ENCODE data around the gene TANC1. TPM values are rescaled to one million over a fixed set of nuclear protein-coding genes. Genes with fewer than 3 reads are reported as not detected.

The TANC1 gene
- total RNA-seq, result 27.1 and 46.6 TPM in 2 replicates

GRCh38 chr2:158968396-158969161 lies at the start of gene TANC1:
Gene TANC1, plus strand, starts transcription at chr2:158968640. Its CDS starts 97,271 bp downstream, at chr2:159065911.

Other genes starting within 250 kb of the TANC1 start
- gene DAPL1, start 173.3 kb upstream of the TANC1 start, total RNA-seq, result not detected in 2 replicates